Measurements from ENCODE around the gene GYPA. TPM values are rescaled to one million over a fixed set of nuclear protein-coding genes. Genes with fewer than 3 reads are reported as not detected.
"Not testable (repeated sequence)": the region's sequence is repeated elsewhere in the genome, so short reads cannot be mapped to it uniquely, and the experiment has no call there.

GYPA gene
- polyA plus RNA-seq, 5 donors = 6.5 to 26.4 (median 7.2) TPM

DNA sequence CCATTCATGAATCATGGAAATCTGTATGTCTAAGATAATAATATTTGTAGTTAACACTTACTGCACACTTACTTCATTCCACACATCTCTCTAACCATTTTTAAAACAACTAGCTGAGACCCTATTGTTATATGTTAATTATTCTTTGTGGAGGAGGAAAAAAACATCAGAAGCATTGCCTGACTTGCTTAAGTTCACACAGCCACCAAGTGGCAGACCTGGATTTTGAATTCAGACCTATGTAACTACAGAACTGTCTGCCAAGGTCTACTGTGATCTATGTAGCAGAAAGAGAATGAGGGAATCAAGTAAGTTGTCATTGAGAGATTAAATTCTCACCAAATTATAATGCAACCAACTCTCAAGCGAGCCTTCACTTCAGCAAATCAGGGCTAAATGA lies 10.4 kb downstream of the GYPA start:
- not testable (repeated sequence) for DNase-seq

DNA sequence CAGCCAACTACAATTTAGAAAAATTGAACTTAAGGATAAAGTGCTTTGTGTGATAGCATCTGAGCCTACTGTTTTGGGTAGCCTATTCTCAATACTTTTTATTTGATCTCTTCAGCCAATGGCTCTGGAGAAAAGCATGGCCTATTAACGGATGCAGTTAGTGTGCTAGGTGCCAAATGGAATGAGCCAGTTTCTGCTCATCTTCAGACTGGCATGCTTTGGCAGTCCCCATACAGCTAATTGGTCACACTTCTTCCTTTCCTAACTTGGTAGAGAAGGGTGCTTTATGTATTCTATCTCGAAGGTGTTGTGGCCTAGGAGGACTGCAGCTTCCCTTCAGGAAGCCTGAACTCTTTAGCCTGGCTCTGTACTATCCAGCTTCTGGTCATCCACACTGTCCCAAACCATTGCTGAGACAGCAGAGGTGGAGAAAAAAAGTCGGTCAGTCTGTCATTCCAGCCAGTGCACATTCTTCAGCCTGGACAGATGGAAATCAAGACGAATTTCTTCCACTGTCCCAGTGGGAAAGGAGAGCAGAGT lies 11.1 kb downstream of the GYPA start:
- not testable (repeated sequence) for DNase-seq

DNA sequence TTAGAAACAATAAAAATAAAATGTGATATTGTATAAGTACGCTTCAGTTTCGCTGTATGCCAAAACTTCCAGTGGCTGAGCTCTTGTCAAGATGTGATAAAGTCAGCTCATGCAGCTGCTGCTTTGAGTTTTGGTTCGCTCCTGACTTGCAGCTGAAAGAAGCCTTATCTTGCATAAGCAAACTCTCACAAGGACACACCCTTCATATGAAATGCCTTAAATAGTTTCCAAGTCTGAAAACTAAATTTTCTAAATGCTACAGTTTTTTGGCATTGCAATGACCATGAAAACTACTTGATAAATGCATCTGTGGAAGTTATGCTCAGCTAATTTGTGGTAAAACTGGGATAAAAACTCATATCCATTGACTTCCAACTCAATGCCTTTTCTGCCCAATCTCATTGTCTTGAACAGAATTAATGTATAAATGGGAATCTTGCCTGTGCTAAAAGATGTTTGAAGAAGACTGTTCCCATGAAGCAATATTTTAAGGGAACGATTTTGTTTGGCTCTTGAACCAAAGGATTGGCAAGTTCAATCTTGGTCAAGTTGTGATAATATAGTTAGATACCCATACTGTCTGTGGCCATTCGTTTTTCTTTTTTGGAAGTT lies 11.7 kb downstream of the GYPA start:
- not testable (repeated sequence) for DNase-seq

DNA sequence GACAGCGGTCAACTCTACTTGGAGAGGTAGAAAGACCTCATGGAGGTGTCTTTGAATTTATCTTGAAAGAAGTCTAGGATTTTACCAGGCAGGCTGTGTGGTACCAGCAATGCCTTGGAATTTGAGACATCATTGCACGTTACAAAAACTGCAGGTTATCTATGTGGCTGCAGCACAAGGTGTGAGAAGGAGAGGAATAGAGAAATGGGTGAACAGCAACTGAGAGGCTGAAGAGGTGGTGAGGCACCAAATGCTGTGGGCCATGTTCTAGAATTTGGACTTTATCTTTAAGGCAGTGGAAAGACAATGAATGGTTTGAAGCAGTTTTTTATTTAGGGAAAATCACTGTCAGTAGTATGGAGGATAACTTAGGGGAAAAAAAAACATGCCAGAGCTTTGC lies 15.4 kb downstream of the GYPA start:
- not testable (repeated sequence) for DNase-seq

DNA sequence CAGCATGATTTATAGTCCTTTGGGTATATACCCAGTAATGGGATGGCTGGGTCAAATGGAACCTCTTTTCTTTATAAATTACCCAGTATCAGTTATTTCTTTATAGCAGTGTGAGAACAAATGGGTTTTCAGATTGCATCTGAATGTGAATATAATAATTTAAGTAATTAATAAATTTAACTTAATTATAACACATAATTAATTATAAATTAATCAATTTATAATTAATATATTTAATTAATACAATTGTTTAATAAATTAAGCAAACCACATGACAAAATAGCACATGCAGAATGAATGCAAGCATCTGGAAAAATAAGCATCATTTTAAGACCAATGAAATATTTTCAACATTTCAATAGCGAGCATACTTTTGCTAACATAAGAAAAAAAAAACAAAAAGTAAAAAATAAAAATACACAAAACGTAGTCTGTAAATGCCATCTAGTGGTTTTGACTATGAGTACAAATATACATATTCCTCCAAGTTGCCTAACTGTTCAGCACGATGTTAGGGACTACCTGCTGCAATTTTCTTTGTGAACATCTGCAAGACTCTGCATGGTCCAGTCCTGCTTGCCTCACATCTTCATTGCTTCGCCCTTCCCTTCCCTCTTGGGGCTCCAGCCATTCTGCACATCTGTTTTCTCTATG lies 16.4 kb downstream of the GYPA start:
- DNase-seq = not testable (repeated sequence)

DNA sequence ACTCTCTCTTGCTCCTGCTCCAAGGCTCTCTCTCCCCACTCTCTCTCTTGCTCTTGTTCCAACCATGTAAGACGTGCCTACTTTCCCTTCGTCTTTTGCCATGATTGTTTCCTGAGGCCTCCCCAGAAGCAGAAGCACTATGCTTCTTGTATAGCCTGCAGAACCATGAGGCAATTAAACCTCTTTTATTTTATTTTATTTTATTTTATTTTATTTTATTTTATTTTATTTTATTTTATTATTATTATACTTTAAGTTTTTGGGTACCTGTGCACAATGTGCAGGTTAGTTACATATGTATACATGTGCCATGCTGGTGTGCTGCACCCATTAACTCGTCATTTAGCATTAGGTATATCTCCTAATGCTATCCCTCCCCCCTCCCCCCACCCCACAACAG lies 17.2 kb downstream of the GYPA start:
- DNase-seq = not testable (repeated sequence)

DNA sequence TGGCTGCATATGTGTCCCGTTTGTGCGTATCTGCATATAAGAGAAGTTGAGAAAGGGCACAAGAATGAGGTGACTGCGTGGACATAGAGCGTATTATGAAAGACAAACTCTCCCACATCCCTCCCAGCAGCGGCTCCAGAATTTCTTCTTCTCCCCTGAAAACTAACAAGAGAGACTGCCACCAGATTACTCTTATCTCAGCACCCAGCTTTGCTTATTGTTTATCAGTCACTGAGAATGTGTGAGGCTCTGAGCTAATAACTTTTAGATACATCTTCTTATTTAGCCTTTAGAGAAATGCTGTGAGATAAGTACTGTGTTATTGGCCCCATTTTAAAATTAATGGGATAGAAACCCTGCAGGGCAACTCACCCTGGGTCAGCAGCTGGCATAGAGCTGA lies 20.8 kb downstream of the GYPA start:
- DNase-seq = not testable (repeated sequence)

DNA sequence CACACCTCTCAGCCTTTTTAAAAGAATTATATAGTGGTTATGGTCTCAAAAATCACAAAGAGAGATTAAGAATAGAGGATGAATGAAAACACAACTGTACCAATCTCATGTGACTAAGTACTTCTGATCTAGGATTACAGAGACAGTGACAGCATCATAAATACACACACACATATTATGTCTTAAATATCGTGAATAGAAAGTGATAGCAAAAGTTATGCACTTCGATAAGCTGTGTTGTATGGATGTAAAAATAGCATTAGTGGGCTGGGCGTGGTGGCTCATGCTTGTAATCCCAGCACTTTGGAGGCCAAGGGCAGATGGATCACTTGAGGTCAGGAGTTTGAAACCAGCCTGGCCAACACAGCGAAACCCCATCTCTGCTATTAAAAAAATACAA lies 25.0 kb downstream of the GYPA start:
- DNase-seq = no peak

DNA sequence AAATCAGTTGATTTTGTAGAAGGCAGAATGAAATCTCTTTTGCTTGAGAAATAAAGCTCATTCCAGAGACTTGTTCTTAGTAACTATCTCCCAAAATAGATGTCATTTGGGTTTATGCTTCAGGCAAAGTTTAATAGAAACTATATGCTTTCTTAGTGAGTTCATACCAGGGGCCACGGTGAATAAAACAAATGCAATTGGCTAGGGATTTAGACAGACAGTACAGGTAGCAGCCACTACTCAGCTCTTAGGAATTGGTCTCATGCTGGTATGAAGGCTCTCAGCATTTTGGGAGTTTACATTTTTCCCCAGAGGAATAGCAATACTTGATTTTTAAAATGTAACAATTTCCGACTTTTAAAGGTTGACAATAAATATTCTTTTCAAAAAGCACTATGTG lies 27.0 kb downstream of the GYPA start:
- DNase-seq = no peak

DNA sequence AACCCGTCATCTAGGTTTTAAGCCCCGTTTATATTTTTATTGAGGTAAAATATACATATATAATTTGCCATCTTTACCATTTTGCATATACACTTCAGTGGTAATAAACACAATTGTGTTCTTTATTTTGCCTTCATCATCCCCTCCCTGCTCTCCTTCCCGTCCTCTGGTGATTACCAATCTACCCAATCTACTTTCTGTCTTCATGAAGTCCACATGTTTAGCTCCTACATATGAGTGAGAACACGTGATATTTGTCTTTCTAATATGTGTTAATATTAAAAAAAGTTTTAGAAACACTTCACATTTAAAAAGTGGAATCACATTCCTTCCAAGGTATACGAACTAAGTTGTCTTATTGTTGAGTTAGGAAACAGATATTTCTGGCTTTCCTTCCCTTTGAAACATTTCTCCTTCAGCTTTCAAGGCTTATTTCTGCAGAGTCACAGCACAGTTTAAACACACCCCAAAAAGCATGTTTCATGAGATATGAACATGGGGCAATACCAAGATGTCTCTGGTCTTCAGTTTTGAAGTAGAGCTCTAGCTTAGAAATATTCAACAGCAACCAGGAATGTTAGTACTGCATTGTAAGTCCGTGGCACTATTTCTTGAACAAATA lies 35.9 kb downstream of the GYPA start:
- DNase-seq = no peak

DNA sequence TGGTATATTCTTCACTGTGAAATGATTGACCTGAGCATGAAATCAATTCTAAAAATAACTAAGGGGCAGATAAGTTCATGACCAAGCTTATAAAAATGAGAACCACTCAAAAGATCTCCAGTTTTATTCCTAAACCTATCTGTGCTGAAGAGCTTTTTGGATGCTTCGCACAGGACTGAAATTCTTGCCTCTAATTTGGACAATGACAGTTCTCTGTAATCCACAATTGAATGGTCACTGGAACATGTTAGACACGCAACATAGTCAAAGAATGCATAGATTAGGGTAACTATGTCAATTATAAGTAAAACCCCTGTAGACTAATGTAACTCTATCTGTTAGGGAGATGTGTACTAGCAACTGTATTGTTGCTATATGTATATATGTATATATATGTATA lies 42.7 kb downstream of the GYPA start:
- not testable (repeated sequence) for DNase-seq

DNA sequence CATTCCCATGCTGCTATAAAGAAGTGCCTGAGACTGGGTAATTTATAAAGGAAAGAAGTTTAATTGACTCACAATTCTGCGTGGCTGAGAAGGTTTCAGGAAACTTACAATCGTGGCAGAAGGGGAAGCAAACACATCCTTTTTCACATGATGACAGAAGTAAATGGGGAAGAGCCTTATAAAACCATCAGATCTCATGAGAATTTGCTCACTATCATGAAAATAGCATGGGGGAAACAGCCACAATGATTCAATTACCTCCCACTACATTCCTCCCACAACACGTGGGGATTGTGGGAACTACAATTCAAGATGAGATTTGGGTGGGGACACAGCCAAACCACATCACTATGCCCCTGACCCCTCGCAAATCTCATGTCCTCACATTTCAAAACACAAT lies 46.5 kb downstream of the GYPA start:
- not testable (repeated sequence) for DNase-seq

DNA sequence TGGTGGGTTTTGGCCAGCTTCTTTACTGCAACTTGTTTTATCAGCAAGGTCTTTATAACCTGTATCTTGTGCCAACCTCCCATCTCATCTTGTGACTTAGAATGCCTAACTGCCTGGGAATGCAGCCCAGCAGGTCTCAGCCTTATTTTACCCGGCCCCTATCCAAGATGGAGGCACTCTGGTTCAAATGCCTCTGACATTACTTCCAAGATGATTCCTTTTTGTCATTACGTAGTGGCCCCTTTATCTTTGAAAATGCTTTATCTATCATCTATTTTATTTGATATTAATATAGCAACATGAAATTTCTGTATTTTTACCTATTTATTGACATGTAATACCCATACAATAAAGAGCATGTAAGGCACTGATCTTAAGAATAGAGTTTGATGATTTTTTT lies 49.3 kb downstream of the GYPA start:
- not testable (repeated sequence) for DNase-seq

DNA sequence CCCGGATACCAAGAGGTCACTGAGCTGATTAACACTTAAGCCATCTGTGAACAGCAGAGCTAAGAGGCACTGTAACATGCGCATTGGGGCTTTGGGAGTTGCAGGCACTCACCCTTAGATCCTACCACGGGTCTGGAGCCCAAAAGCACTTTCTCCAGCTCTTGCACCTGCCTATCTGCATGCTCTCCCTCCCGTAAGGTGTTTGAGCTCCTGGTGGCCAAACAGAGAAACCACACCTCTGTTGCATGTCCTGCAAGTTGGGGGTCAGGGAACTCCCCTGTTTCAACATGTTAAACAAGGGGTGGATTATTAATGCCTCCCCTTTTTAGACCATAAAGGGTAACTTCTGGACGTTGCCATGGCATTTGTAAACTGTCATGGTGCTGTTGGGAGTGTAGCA lies 49.8 kb downstream of the GYPA start:
- DNase-seq = no peak

DNA sequence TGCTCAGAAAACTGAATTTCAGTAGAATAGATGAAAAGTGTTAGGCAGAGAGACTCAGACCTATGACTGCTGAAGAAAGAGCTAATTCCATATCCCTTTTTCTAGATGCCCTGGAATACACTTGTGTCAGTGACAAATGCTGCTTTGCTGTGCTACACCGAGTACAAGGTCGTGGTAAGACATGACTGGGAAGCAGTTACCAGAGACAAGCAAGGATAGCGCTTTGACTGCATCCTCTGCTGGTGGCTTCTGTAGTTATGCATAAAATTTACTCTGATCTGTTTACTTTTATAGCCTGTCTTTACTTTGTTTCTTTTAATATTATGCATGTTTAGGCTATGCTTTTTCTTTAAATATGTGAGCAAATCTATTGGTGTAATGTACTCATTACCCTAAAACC lies 58.5 kb downstream of the GYPA start:
- DNase-seq = not testable (repeated sequence)

DNA sequence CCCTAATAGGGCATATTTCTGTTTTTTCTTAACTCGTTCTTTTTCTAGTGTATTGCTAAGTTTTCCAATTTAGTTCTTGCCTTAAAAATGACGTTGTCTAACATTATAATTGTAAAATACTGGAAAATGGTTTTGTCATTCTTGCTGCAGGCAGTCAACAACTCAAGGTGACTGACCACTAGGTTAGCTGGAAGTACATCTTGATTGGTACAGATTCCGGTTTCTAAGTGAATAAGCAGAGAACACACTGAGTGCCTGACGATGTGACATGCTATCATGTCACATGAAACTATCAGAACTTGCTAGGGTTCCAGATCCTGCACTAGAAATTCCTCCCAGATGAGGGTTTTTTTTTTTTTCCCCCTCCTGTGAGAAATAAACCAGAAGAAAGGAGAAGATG lies 60.4 kb downstream of the GYPA start:
- not testable (repeated sequence) for DNase-seq

DNA sequence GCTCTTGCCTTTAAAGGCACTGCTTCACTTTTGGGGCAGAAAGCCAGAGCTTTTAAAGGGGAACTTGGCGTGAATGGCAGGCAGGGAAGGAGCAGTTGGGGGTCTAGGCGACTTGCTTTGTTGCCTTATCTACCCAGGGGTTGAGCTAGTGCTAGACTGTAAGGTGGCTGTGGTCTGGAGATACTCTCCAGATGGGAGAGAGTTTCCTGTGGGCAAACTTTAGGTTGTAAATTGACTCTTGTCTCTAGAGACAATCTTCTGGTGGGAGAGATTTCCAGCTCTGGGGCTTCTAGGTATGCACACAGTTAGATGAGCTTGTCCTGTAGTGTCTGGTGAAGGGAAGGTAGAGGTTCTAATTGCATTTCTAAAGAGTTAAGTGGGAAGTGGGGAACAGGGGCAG lies 61.8 kb downstream of the GYPA start:
- not testable (repeated sequence) for DNase-seq

DNA sequence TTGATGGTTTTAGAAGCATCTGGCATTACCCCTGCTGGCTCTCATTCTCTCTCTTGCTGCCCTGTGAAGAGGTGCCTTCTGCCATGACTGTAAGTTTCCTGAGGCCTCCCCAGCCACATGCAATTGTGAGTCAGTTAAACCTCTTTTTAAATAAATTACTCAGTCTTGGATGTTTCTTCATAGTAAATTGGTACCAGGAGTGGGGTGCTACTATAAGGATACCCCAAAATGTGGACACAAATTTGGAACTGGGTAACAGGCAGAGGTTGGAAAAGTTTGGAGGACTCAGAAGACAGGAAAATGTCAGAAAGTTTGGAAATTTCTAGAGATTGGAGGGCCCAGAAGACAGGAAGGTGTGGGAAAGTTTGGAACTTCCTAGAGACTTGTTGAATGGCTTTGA lies 79.0 kb downstream of the GYPA start:
- DNase-seq = not testable (repeated sequence)

DNA sequence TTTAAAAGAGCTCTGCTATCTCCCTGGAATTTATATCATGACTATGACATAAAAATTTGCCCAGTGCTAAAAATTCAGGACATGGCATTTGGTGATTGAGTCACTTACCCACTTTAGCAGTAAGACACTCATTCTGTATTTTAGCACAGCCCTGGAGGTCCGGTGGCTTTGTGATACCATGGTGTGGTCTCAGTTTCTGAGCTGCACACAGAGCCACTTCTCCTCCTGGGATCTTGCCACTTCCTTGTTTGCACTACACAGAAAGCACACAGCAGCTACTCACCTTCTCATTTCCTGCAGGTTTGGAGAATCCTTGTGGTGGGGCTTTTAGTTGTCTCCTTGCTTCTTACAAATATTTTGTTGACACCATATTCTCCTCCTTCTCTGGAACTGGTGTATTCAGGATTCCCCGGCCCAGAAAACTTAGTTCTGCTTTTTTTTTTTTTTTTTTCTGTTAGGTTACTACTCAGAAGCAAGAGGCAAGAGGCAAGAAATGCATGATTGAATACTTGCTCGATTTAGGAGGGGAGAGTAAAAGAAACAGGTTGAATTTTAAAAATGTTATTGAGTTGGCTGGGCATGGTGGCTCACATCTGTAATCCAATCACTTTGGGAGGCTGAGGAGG lies 80.2 kb downstream of the GYPA start:
- DNase-seq = peak; percentile 3 to 10
